ENCODE measurements around the gene IGSF9.

- TF ChIP-seq CTCF (IDR thresholded peaks at IDR 0.05) (no peak), POLR2A (IDR thresholded peaks at IDR 0.05) (no peak)
Measured at GRCh38 chr1:159943278-159943640, 2.2 kb downstream of the IGSF9 start.

Measured in thyroid gland (tissue), 4 donors.